K562 (cell line): ENCODE data around the gene CELSR1.

ENCODE experiments used
- JUND ChIP-seq, 2 experiments: IDR thresholded peaks; 2 replicates in 1 of 2; 3 replicates in 1 of 2; pipeline ENCODE4 v1.6.1; 2011; ENCODE audit warnings: borderline replicate concordance in 2 of 2, low read depth in 2 of 2, low read length in 2 of 2, improper control_type of control experiment in 1 of 2, missing biosample characterization in 1 of 2, missing genetic modification characterization in 1 of 2, missing genetic modification reagents in 1 of 2
- TAL1 ChIP-seq: fragments of 450-650 bp; IDR thresholded peaks from 2 replicates; pipeline ENCODE4 v1.6.1; 2016; ENCODE audit warnings: mild to moderate bottlenecking
- ZBTB43 ChIP-seq: sonication (generic); formaldehyde crosslinking; IDR thresholded peaks from 2 replicates; pipeline ENCODE4 v1.8.0; 2023; ENCODE audit warnings: mild to moderate bottlenecking, missing genetic modification reagents
- ZNF174 ChIP-seq: fragments of 250-450 bp; sonication (Bioruptor Pico); IDR thresholded peaks from 2 replicates; pipeline ENCODE4 v1.4.0; 2020; ENCODE audit warnings: mild to moderate bottlenecking
- ZNF507 ChIP-seq: conservative IDR thresholded peaks from 2 replicates; pipeline ENCODE4 v1.6.1; 2017; ENCODE audit warnings: missing genetic modification characterization, missing compliant biosample characterization

GRCh38 chr22:46370584-46371291 lies 166.7 kb downstream of the CELSR1 start:
- TF ChIP-seq JUND (IDR thresholded peaks at IDR 0.05; ENCODE audit: borderline replicate concordance, low read depth, low read length) (no peak), JUND (tag; IDR thresholded peaks at IDR 0.05; ENCODE audit: borderline replicate concordance, low read depth, low read length) (no peak), ZNF507 (tag) (no peak), ZNF174 (CRISPR knock-in tag) (no peak), TAL1 (no peak), ZBTB43 (CRISPR knock-in tag) (no peak)
